AG08396 (cell line): ENCODE results near the gene FAM222B.
A peak's percentile ranks its signal among the peaks of the same experiment; 100 is the strongest.
"Not testable (repeated sequence)": the region's sequence is repeated elsewhere in the genome, so short reads cannot be mapped to it uniquely, and the experiment has no call there.

Experiments
- DNase-seq: peaks from one replicate; pipeline ENCODE4 v3.0.0; 2012; ENCODE audit warnings: low spot score, mixed read lengths

The FAM222B gene

DNA sequence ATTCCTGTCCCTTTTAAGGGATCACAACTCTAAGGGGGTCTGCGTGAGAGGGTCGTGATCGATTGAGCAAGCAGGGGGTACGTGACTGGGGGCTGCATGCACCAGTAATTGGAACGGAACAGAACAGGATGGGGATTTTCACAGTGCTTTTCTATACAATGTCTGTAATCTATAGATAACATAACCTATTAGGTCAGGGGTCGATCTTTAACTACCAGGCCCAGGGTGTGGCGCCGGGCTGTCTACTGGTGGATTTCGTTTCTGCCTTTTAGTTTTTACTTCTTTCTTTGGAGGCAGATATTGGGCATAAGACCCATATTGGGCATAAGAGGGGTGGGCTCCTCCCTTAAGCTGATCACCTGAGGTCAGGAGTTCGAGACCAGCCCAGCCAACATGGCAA is 6.0 kb downstream of the FAM222B start:
- not testable (repeated sequence) for DNase-seq

DNA sequence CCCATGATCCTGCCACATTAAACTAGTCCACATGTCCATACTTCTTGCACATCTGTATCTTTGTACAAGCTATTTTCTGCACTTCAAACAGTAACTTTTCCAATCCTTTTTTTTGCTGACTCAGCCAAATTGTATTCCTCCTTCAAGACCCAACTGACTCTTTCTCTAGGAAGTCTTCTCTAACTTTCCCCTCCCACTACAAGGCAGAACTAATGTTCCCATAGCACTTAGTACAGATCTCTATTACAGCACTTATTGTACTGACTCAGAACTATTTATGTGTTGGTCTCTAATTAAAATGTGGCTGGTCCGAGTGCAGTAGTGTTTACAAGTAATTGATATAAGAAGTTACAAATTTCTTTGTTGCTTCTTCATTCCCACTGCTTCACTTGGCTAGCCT is 8.2 kb downstream of the FAM222B start:
- no peak for DNase-seq

DNA sequence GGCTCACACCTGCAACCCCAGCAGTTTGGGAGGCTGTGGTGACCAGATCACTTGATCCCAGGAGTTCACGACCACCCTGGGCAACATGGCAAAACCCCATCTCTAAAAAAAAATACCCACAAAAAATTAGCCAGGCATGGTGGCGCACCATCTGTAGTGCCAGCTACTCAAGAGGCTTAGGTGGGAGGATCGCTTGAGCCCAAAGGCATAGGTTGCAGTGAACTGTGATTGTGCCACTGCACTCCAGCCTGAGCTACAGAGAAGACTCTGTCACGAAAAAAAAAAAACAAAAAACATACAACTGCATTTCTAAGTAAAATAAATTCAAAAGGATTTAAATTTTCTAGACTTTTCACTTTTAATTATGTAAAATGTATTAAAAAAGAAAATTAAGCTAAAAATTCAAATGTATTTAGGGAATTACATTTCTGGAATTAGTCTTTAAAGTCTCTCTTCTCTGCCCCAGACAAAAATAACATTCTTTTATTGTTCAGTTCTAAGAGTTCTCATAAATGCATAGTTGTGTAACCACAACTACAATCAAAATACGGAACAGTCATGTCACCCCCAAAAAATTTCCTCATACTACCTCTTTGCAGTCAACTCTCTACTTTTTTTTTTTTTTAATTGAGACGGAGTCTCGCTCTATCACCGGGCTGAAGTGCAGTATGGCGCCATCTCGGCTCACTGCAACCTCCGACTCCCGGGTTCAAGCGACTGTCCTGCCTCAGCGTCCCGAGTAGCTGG is 14.1 kb downstream of the FAM222B start:
- DNase-seq: peak; percentile 11

DNA sequence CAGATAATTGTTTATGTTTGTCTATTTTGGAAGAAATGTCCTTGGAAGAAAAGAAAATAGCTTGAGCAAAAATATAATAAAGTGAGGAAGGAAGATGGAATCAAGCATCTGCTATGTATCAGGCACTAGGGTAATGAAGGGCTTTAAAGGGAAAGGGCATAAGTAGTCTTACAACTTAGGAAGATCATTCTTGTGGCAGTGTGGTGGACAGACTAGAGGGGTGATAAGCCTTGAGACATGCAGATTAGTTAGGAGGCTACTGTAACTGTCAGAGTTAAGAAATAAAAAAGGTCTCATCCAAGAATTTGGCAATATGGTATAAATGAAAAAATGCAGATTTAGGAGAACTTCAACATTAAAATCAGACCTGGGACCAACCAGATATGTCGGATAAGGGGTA is 14.9 kb downstream of the FAM222B start:
- DNase-seq: no peak

- no peak for DNase-seq
These were observed 23.0 kb downstream of the FAM222B start for GRCh38 chr17:28819582-28819981.

DNA sequence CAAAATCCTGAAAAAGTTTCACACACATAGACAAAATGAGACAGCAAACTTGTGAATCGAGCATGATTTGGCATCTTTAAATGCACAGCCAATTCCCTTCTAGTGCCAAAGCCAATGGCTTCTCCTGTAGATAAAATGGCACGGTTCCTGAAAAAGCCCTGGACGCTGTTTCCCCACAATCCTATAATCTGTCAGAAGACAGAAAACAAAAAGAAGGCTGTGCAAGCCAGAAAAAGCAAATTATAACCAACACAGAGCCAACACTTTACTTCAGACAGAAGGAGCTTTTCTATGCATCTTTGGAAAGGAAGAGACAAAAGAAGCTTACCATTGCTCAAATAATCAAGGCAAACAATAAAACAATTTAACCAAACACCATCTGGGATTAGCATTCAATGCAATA is 23.8 kb downstream of the FAM222B start:
- DNase-seq: no peak

GRCh38 chr17:28816540-28816939 is 26.1 kb downstream of the FAM222B start:
- no peak for DNase-seq

- DNase-seq: peak; percentile 52
These were observed 29.7 kb downstream of the FAM222B start for GRCh38 chr17:28812748-28813377.

DNA sequence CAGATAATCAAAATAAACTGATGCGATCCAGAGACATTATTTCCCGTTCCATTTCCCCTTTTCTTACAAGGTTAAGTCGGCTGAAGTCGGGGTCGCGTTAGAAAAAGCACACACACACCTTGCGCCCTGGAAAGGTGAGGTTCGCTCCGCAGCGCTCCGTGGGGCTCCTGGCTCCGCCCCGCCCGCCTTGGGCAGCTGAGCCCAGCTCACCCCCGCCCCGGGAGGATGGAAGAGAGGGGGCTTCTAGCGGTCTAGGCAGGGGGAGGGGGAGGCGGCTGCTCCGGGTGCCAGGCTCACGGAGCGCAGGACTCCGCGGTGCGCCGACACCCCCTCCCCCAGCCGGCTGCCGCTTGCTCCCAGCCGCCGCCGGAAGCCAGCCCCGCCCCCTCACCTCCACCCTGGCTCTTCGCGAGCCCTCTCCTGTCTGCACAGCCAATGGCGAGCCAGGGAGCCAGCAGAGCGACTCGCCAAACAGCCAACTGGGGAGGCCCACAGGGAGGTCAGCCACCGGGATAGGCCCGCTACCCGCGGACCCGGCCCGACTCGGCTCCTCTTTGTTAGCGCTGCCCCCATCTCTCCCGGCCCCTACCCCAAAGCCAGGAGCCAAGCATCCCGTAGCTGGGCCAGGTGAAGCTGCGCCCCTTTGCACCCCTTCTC is 30.4 kb downstream of the FAM222B start:
- peak; percentile 99 for DNase-seq

- DNase-seq: peak; percentile 19
These were observed 30.9 kb downstream of the FAM222B start for GRCh38 chr17:28811651-28812090.

DNA sequence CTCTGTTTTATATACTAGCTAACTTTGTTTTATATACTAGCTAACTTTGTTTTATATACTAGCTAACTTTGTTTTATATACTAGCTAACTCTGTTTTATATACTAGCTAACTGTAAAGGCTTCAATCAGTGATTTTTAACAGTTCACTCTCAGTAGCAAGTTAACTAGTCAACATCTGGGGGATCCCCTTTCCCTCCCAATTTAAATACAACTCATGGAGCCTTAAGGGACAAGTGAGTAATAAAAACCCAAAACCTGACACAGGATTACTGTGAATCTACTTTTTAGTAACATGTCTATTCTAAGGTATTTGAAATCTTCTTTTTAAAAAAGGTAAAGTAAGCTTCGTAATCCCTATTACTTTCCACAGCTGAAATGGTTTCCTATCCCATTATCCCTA is 32.2 kb downstream of the FAM222B start:
- no peak for DNase-seq

DNA sequence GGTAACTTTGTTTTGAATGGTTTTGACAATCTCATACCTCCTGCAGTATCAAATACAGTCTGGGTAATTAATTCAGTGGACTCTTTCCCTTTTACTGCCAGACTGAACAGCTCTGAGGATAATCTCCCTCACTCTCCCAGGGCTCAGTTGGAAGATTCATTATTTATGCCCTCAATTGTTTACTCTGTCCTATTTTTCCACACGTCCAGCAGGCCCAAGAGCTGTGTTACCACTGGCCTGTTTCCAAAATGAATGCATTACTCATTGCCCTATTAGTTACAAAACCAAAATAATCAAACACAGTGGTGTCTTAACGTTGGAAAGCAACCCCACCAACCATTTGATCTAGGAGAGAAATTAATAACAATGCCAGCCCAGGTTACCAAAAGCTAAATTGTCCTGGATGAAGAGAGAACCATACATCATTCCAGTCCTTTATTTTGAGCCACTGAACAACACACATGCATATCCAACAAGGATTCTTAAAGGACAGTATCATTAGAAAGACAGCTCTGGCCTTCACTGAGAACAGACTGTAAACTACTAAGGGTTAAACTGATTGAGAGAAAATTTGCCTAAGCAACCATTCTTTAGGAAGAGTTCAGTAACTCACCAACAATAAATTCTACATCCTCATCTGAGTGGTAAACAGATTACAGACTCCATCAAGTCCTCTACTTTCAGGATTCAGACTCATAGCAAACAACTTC is 34.5 kb downstream of the FAM222B start:
- DNase-seq: peak; percentile 64

- DNase-seq: no peak
These were observed 46.5 kb downstream of the FAM222B start for GRCh38 chr17:28796062-28796461.

GRCh38 chr17:28794846-28795441 is 47.6 kb downstream of the FAM222B start:
- not testable (repeated sequence) for DNase-seq

- no peak for DNase-seq
These were observed 49.5 kb downstream of the FAM222B start for GRCh38 chr17:28792877-28793661.

- no peak for DNase-seq
These were observed 54.5 kb downstream of the FAM222B start for GRCh38 chr17:28788100-28788499.

- DNase-seq: no peak
These were observed 59.4 kb downstream of the FAM222B start for GRCh38 chr17:28783161-28783560.

- not testable (repeated sequence) for DNase-seq
These were observed 63.0 kb downstream of the FAM222B start for GRCh38 chr17:28779601-28780000.

GRCh38 chr17:28777178-28777577 is 65.4 kb downstream of the FAM222B start:
- no peak for DNase-seq

- no peak for DNase-seq
These were observed 68.4 kb downstream of the FAM222B start for GRCh38 chr17:28774206-28774605.

GRCh38 chr17:28773736-28774135 is 68.9 kb downstream of the FAM222B start:
- no peak for DNase-seq
